ENCODE data around the gene SLC12A5.
A peak's percentile ranks its signal among the peaks of the same experiment; 100 is the strongest.

Gene SLC12A5

GRCh38 chr20:46108976-46109375, 80.0 kb downstream of the SLC12A5 start:
- H3K36me3 Mint-ChIP-seq: no peaks in the 10 kb centered on the region
- H3K4me3 Mint-ChIP-seq: no peak overlapping the region
- no peak for ATAC-seq
- no peaks in the 10 kb centered on the region for H3K27me3 Mint-ChIP-seq
- peak overlapping the region; percentile 80 for H3K27ac Mint-ChIP-seq
- H3K4me1 Mint-ChIP-seq: peaks cover 56% of the 10 kb centered on the region
- H3K9me3 Mint-ChIP-seq: no peaks in the 10 kb centered on the region
